Myocyte (in vitro differentiated cells): ENCODE results near the gene TRIO. TPM values are rescaled to one million over a fixed set of nuclear protein-coding genes. Genes with fewer than 3 reads are reported as not detected.

Experiments used
- DNase-seq: peaks from one replicate; pipeline ENCODE4 v3.0.0-alpha.2; 2012; ENCODE audit warnings: low read depth
- total RNA-seq: library from RNA; depleted of rRNA; stranded (reverse); fragments of >200 nt; gene quantifications from 2 replicates; pipeline ENCODE4 v1.2.3, GENCODE V29; 2014

Gene TRIO
- total RNA-seq, 1 donor from 2014 or later, result 126 TPM

- DNase-seq, result peak; percentile 62
These were observed 21.1 kb upstream of the TRIO start for GRCh38 chr5:14122089-14122488.

GRCh38 chr5:14123551-14123950 lies 19.6 kb upstream of the TRIO start:
- DNase-seq, result no peak

GRCh38 chr5:14123974-14124482 lies 19.1 kb upstream of the TRIO start:
- no peak for DNase-seq

DNA sequence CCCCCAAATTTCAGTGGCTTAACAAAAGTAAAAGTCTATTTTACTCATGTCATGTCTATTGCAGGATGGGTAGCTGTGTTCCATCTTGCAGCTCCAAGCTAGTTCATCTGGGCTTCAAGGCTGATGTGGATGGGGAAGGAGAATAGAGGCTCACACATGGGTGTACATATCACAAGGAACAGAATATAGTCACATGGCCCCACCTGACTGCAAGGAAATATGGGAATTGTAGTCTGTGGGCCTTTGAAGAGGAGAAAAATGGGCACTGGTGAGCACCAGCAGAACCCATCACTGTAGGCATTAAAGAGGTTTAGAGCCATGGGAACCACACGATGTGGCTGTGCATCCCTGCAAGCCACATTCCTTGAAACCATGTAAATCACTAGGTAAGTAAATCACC lies 17.9 kb upstream of the TRIO start:
- no peak for DNase-seq

DNA sequence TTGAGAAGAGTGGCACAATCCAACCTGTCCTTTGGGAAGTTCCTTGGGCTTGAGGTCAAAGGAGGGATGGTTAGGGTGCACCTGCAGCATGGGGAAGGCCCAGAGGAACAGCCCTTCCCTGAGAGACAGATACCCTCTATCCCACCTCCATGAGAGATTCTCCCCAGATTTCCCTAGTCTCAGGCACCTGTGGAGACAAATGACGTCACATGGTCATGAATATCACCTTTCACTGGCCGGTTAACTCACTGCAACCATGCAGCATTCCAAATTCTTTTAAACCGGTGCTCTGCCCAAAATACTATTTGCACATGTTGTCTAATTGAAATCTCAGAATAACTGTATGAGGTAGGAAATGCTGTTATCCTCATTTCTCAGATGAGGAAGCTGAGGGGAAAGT lies 15.6 kb upstream of the TRIO start:
- DNase-seq, result no peak

- no peak for DNase-seq
These were observed 15.1 kb upstream of the TRIO start for GRCh38 chr5:14128079-14128478.

DNA sequence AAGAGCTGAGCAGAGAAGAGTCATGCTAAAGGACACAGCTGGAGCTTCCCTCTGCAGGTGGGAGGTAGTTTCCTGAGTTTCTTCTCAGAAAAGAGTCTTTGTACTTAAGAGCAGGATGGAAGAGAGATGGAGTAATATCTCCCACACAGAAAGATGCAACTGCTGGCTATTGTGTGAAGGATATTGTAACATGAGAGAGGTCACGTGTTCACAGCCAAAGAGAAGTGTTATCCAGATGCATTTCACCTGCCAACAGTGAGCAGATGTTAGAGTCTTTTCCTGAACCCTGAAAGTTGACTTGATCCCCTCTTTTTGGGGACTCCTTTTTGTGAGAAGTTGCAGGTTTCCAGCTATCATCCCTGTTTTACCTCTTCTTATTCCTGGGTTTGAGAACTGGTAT lies 14.0 kb upstream of the TRIO start:
- no peak for DNase-seq

- no peak for DNase-seq
These were observed 11.2 kb upstream of the TRIO start for GRCh38 chr5:14131855-14132503.

GRCh38 chr5:14133394-14133793 lies 9.7 kb upstream of the TRIO start:
- no peak for DNase-seq

DNA sequence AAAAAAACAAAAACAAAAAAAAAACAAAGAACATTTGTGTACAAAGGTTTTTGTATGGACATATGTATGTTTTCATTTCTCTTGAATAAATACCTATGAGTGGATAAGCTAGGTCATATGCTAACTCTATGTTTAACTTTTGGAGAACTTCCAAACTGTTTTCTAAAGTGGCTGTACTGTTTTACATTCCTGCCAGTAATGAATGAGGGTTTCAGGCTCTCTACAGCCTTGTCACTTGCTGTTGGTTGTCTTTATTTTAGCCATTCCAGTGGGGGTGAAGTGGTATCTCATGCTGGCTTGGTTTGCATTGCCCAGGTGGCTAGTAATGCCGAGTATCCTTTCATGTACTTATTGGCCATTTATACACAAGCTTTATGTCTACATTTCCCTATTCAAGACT lies 9.1 kb upstream of the TRIO start:
- DNase-seq, result no peak

DNA sequence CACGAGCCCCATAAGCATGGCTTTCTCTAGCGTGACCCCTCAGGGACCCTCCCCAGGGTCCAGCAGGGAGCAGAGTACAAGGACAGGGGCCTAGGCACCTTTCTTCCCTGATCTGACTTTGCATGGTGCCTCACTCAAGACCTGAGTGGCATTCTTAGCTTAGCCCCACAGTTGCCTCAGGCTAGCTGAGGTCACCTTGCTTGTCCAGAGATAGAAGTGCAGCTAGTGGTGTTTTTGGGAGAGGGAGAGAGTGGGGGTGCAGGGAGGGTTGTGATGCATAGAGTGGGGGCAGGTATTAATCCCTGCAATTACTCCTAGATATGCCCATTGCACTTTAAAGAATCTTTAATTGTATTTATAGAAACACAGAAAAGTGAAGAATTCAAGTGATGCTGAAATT lies 8.4 kb upstream of the TRIO start:
- no peak for DNase-seq

GRCh38 chr5:14135621-14136020 lies 7.5 kb upstream of the TRIO start:
- DNase-seq, result no peak

DNA sequence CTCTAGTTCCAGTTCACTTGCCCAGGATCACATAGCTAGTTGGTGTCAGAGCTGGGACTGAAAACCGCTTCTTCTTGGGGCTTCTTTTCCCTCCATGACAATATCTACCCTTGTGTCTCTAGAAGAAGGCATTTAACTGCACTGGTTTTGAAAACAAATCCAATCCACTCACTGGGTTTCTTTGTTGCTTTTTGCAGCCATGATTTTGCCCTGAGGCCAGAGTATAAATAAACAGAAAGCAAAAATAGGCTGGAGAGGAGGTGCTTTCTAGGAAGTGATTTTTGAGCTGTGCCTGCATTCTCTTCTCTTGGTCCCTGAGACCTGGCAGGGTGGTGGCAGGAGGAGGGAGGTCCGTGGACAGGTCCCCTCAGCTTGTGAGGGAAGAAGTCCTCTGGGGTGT lies 6.9 kb upstream of the TRIO start:
- no peak for DNase-seq

DNA sequence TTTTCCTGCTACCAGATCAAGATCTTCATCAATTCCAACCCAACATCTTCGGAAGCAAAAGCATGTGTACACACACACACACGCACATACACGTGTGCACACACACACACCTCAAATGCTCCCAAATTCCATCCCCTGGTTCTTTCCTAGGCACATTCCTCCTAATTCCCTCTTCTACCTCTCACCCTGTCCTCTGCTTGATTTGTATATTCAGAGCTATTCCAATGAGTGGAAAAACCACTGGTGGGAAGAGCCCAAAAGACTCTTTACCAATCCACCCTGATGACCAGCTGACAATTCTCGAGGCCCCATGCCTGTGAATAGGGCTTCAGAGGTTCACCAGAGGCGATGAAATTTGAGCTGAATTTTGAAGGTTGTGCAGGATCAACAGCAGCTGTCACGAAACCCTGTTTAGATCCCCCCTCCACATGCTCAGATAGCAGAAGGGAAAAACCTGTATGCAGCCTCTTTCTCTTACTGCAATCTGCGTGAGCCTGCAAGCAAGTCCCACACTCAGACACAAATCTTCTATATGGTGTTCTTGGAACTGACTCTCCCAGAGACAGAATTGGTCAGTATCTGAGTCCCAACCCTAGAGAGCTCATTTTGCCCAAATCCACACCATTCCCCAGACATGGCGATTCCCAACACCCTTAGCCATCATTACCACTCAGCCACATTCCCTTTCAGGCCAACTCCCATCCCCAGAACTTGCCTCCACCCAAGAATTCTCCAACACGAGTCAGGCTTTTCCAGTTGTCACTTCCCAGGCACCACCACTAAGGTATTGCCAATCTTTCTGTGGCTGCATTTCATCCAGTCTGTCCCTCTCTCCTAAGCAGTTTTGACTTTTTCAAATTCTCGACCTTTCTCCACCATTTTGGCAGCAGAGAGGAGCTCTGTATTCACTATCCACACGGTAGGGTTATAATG lies 4.3 kb upstream of the TRIO start:
- peak; percentile 95 for DNase-seq

DNA sequence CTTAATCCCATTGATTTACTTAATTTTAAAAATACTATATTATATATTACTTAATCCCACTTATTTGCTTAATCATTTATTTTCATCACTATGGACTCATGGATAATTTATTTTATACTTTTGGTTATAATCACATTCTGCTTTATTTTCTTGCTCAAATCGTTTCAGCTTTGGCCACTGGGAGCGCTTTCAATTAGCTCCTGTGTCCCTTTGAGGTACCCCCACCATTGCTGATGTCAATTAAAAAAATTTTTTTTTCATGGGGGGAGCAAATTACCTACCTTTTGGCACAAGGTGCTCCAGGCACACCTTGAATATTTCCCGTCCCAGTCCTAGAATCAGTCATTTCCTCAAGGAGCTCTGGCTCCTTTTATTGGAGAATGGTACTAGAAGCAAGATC lies 1.4 kb upstream of the TRIO start:
- DNase-seq, result no peak

DNA sequence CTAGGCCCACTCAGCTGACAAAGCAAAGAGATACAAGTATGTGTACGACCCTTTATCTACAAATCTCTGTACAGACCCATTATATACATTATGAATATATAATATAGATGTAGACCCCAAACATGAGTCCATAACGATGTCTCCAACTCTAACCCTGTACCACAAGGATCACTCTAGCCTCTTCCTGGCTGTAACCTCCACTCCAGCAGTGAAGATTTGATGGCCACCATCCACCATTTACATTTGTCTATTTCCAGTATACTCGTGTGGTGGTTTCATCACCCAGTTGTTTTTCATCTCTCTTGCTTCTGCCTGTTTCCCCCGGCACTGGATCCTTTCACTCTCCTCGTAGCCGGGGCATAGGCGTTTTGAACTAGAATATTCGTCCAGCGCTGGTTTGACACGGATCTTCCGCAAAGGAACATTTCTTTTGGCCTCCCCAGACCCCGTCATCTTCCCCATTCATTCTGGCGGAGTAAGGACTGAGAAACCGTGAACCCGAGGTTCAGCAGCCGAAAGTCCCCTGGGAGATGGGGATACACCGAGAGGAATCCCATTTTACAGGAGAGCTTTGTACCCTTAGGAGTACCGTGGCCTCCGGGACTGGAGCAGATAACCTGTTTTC lies 828 bp upstream of the TRIO start:
- DNase-seq, result no peak

- DNase-seq, result no peak
These were observed 351 bp downstream of the TRIO start for GRCh38 chr5:14143546-14143840.

DNA sequence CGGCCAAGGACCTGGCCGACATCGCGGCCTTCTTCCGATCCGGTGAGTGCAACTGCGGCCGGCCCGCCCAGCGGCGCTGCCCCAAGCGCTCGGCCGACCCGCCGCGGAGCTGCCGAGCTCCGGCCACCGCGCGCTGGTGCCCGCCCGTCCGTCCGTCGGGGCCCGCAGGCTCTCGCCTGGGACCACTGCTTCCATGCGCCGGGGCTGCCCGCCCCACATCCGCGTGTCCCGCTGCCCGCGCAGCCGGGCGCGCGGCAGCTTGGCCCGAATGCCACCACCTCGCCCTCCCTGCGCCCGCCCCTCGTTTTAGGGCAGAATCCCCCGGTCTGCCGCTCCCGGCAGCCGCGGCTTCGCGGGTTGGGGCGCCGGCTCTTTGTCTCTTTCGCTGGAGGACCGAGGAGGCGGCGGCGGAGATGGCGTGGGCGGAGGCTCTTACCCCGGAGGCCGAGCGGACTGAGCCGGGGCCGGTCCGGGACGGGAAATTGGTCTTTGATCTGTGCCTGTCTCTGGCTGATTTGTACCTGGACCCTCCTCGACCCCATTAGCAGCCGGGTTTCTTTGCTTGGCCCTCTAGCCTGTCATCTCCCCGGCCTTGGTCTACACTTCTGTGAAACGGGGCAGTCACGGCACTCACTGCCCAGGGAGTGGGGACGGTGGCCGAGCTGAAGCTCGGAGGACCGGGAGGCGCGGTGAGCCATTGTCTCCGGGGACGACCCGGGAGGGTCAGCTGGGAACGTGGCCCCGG lies 871 bp downstream of the TRIO start:
- peak; percentile 43 for DNase-seq

DNA sequence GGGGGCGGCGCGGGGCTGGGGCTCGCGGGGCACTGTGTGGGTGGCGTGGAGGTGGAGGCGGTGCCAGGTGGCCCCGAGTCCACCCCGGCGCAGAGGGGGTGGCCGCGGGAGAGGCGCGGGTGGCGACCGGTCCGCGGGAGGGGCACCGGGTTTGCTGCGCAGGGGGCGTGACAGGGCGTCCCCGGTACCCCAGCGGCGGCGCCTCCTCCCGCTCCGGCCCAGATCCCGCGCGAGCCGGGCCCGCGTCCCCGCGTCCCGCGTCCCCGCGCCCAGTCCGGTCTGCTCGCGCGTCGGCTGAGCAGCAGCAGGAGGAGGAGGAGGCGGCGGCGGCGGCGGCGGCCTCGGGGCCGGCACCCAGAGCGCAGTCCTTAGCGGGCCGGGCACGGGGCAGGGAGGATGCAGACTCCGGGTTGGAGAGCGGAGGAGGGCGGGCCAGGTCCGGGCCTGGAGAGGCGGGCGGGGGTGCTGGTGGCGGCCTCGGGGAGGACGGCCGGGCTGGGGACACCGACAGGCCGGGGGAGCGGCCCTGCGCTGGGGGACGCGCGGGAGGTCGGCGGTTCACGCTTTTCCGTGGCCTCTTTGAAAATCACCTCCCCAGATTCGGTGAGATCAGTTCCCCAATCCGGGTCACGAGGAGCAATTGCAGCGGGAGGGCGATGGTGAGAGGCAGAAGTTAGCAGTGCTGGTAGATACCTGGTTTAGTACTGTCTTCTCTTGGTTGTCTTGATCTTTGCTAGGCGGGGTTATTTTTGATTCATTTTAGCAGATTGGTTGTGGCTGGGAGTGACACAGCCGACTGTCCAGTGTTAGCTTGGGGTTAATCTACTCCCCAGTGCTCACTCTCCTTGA lies 1.7 kb downstream of the TRIO start:
- peak; percentile 85 for DNase-seq

DNA sequence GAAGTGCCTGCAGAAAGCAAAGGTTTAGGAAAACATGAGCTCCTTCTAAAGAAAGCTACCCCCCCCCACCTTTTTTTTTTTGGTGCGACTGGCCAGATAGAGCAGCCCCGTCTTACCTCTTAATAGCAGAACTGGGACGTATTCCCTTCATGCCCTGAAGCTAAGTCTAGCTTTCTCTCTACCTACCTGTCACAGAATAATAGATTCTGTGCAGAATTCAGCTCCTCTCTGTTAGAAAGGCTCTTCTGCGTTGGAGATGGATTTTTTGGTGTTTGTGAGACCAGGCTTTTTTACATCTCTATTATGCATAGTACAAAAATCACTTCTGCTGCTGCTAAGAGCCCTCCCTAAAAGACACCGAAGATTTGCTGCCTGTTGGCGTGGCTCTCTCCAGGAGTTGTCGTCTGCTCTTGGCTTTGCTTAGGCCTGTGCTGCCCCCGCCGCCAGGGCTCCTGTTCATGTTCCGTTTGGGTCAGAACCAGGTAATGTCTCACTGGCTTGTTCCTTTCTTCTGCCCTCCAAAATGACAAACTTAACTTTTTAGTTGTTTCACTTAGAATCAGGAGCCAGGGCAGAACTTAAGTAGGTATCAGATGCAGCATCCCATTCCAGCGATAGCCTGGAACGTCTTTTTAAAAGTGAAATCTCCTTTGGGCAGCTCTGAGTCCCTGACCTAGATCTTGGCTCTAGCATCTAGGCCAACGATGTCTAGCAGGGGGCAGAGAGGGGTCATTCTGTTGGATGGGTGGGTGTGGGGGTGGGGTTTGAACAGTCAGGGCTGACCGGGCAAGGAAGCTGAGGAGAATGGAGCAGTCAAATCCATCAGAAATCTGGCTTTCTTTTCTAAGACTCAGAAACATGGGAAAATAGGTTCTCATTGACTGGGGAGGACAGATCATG lies 2.5 kb downstream of the TRIO start:
- no peak for DNase-seq
